Upper lobe of left lung (tissue), 4 donors: Measurements from ENCODE around the gene KDM2A.

ENCODE experiments used
- CTCF ChIP-seq, 6 experiments: fragments of 450-650 bp in 4 of 6; fragments of 200-600 bp in 2 of 6; sonication (generic) in 2 of 6; IDR thresholded peaks; one replicate each; pipeline ENCODE4 v1.5.1; 2016 to 2019; ENCODE audit warnings: antibody characterized with exemption in 6 of 6
- EP300 ChIP-seq, 4 donors: sonication (generic); formaldehyde crosslinking; IDR thresholded peaks; one replicate each; pipeline ENCODE4 v1.5.1; 2017; ENCODE audit warnings: antibody characterized with exemption in 4 of 4, control low read depth in 2 of 4

- no peak for TF ChIP-seq EP300 (IDR thresholded peaks at IDR 0.05)
- no peak for TF ChIP-seq CTCF (IDR thresholded peaks at IDR 0.05)
Observed at GRCh38 chr11:67227726-67228125, 108.7 kb downstream of the KDM2A start.
